ENCODE data around the gene ISG15.

DNA sequence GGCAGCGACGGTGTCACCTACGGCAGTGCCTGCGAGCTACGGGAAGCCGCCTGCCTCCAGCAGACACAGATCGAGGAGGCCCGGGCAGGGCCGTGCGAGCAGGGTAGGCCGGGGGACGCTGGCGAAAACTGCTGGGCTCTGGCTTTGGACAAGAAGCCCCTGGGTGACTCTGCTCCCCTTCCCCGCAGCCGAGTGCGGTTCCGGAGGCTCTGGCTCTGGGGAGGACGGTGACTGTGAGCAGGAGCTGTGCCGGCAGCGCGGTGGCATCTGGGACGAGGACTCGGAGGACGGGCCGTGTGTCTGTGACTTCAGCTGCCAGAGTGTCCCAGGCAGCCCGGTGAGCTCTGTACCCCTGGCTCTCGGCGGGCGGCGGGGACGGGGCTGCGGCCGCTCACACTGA is 30.6 kb downstream of the ISG15 start:
- TF ChIP-seq POLR2A (IDR thresholded peaks at IDR 0.05) = no peak
- no peak for TF ChIP-seq POLR2AphosphoS5 (IDR thresholded peaks at IDR 0.05)
- TF ChIP-seq, protein P1, sequence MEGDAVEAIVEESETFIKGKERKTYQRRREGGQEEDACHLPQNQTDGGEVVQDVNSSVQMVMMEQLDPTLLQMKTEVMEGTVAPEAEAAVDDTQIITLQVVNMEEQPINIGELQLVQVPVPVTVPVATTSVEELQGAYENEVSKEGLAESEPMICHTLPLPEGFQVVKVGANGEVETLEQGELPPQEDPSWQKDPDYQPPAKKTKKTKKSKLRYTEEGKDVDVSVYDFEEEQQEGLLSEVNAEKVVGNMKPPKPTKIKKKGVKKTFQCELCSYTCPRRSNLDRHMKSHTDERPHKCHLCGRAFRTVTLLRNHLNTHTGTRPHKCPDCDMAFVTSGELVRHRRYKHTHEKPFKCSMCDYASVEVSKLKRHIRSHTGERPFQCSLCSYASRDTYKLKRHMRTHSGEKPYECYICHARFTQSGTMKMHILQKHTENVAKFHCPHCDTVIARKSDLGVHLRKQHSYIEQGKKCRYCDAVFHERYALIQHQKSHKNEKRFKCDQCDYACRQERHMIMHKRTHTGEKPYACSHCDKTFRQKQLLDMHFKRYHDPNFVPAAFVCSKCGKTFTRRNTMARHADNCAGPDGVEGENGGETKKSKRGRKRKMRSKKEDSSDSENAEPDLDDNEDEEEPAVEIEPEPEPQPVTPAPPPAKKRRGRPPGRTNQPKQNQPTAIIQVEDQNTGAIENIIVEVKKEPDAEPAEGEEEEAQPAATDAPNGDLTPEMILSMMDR (IDR thresholded peaks at IDR 0.05) = no peak
- TF ChIP-seq EP300 (IDR thresholded peaks at IDR 0.05; ENCODE audit: low read depth) = no peak
